ENCODE measurements around the gene MFF. TPM values are rescaled to one million over a fixed set of nuclear protein-coding genes. Genes with fewer than 3 reads are reported as not detected.

MFF gene, protein sequence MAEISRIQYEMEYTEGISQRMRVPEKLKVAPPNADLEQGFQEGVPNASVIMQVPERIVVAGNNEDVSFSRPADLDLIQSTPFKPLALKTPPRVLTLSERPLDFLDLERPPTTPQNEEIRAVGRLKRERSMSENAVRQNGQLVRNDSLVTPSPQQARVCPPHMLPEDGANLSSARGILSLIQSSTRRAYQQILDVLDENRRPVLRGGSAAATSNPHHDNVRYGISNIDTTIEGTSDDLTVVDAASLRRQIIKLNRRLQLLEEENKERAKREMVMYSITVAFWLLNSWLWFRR
- total RNA-seq, result 83.1 and 99.8 TPM in 2 replicates

DNA sequence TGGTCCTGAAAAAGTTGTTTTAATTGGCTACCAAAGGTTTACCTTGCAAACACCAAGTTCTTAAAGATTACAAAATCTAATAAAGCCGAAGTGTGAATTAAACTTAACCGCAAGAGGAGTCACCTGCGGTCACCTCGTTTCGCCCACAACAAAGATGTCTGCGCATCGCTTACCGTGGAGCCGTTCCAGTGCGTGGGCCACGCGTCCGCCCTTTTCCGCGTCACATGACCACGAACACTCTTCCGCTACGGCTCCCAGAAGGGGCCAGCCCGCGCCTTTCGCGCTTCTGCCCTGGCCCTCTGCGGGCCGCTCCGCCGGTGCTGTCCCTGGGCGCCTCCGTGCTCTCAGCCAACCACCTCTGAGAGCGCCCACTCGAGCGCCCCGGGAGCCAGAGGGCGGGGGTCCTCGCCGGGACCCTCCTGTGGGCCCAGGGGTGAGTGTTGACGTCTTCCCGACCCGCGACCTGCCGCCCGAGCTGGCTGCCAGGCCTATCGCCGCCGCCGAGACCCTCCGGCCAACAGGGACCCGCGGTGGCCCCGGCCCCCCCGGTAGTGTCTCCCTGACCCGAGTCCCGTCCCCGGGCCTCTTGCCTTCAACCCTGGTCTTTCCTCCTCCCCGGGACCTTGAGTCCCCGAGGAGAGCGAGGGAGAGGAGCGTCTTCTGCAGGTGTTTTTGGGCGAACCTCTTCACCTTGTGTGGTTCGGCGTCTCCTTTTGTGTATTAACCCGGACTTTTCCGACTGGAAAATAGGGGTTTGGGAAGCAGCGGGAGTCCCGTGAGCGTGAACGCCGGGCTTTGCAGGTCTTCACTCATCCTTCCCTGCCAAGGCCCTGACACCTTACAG lies at the start of gene MFF:
TSS of gene MFF (plus strand) at position 257 of the 844 bp plus-strand sequence. CDS start 5,415 bp downstream, outside the sequence.

GRCh38 chr2:227379095-227379494 lies 54.0 kb downstream of the MFF start, which contains the start of gene TM4SF20:
TM4SF20 (minus strand) TSS chr2:227379306; CDS start chr2:227379268, 38 bp downstream.

DNA sequence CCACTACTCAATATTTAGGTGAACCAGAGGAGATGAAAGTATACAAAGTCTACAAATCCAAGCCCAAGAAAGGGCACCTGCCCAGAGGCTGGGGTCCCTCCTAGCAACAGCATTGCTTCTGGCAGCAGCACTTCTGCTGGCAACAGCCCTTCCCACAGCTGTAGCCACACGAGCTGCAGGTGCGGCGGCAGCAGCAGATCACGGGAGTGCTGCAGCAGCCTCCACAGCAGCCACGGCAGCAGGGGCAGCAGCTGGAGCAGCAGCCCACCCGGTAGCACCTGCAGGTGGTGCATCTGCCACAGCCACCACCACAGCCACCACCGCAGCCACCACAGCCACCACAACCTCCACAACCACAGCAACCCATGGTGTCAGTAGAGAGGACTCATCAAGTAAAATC lies 62.5 kb downstream of the MFF start, which contains the start of gene SCYGR1:
TSS of gene SCYGR1 (minus strand) at position 367 of the 400 bp plus-strand sequence. CDS start at position 367, 0 bp downstream.

Other genes starting within 250 kb of the MFF start
- 0.43 and 15.9 TPM in 2 replicates for gene COL4A4, start 161.0 kb upstream of the MFF start, total RNA-seq
- 0.47 TPM in 1 of 2 replicates, not detected in the other for gene COL4A3, start 160.6 kb upstream of the MFF start, total RNA-seq
- not detected in 2 replicates for gene TM4SF20, start 54.1 kb downstream of the MFF start, total RNA-seq
- gene SCYGR1, start 62.7 kb downstream of the MFF start, total RNA-seq, result not detected in 2 replicates
- gene AGFG1, start 146.9 kb downstream of the MFF start, total RNA-seq, result 47.1 and 55.7 TPM in 2 replicates

Data from pericardium fibroblast (primary cell).